ENCODE results near the gene STK35.
"Not testable (repeated sequence)": the region's sequence is repeated elsewhere in the genome, so short reads cannot be mapped to it uniquely, and the experiment has no call there.

Gene STK35

GRCh38 chr20:2164421-2164820 lies 62.8 kb downstream of the STK35 start:
- no peak for DNase-seq

GRCh38 chr20:2164966-2165365 lies 63.3 kb downstream of the STK35 start:
- DNase-seq: no peak

GRCh38 chr20:2165871-2166270 lies 64.2 kb downstream of the STK35 start:
- DNase-seq: no peak

- DNase-seq: no peak
Observed at GRCh38 chr20:2167112-2167511, 65.5 kb downstream of the STK35 start.

- no peak for DNase-seq
Observed at GRCh38 chr20:2168946-2169345, 67.3 kb downstream of the STK35 start.

- DNase-seq: no peak
Observed at GRCh38 chr20:2169456-2170088, 67.9 kb downstream of the STK35 start.

GRCh38 chr20:2170404-2170803 lies 68.8 kb downstream of the STK35 start:
- no peak for DNase-seq

- no peak for DNase-seq
Observed at GRCh38 chr20:2171266-2171790, 69.7 kb downstream of the STK35 start.

- DNase-seq: not testable (repeated sequence)
Observed at GRCh38 chr20:2171840-2172239, 70.2 kb downstream of the STK35 start.

GRCh38 chr20:2172305-2173175 lies 70.9 kb downstream of the STK35 start:
- DNase-seq: peak; percentile 73

- DNase-seq: no peak
Observed at GRCh38 chr20:2173186-2173585, 71.6 kb downstream of the STK35 start.

GRCh38 chr20:2174067-2174466 lies 72.4 kb downstream of the STK35 start:
- DNase-seq: no peak

GRCh38 chr20:2176946-2177345 lies 75.3 kb downstream of the STK35 start:
- DNase-seq: no peak

GRCh38 chr20:2178318-2179232 lies 76.9 kb downstream of the STK35 start:
- no peak for DNase-seq

GRCh38 chr20:2179233-2179580 lies 77.6 kb downstream of the STK35 start:
- no peak for DNase-seq

GRCh38 chr20:2179949-2180348 lies 78.3 kb downstream of the STK35 start:
- no peak for DNase-seq

GRCh38 chr20:2183381-2183780 lies 81.8 kb downstream of the STK35 start:
- no peak for DNase-seq

GRCh38 chr20:2184933-2185332 lies 83.3 kb downstream of the STK35 start:
- not testable (repeated sequence) for DNase-seq

- DNase-seq: no peak
Observed at GRCh38 chr20:2195614-2196013, 94.0 kb downstream of the STK35 start.

GRCh38 chr20:2197166-2197565 lies 95.5 kb downstream of the STK35 start:
- DNase-seq: no peak

All from activated CD8-positive, alpha-beta memory T cell treated with anti-CD3 and anti-CD28 coated beads, Interleukin-2, amount 50 U/mL, for 4 hours (primary cell).